HG03103 (cell line): ENCODE results near the gene ADAMTS17.
"Not testable (repeated sequence)": the region's sequence is repeated elsewhere in the genome, so short reads cannot be mapped to it uniquely, and the experiment has no call there.

Experiments used
- ATAC-seq: cut with Tn5 transposase; IDR thresholded peaks from one replicate; pipeline ENCODE4 v1.9.1; 2021; ENCODE audit warnings: low read depth; ENCODE audit not compliant: unreplicated experiment

Gene ADAMTS17

GRCh38 chr15:100096700-100097099, 245.1 kb downstream of the ADAMTS17 start:
- ATAC-seq = no peak

- no peak for ATAC-seq
These were observed 245.6 kb downstream of the ADAMTS17 start for GRCh38 chr15:100096248-100096600.

GRCh38 chr15:100095541-100096247, 246.1 kb downstream of the ADAMTS17 start:
- ATAC-seq = no peak

GRCh38 chr15:100094127-100094510, 247.7 kb downstream of the ADAMTS17 start:
- ATAC-seq = no peak

GRCh38 chr15:100093211-100094126, 248.3 kb downstream of the ADAMTS17 start:
- ATAC-seq = no peak

- no peak for ATAC-seq
These were observed 249.7 kb downstream of the ADAMTS17 start for GRCh38 chr15:100092034-100092433.

- no peak for ATAC-seq
These were observed 251.4 kb downstream of the ADAMTS17 start for GRCh38 chr15:100090411-100090810.

GRCh38 chr15:100084042-100084821, 257.5 kb downstream of the ADAMTS17 start:
- ATAC-seq = not testable (repeated sequence)

- no peak for ATAC-seq
These were observed 258.2 kb downstream of the ADAMTS17 start for GRCh38 chr15:100083572-100083971.

GRCh38 chr15:100082761-100083402, 258.9 kb downstream of the ADAMTS17 start:
- ATAC-seq = no peak

- ATAC-seq = no peak
These were observed 260.3 kb downstream of the ADAMTS17 start for GRCh38 chr15:100081454-100081853.

GRCh38 chr15:100078511-100079220, 263.1 kb downstream of the ADAMTS17 start:
- no peak for ATAC-seq

GRCh38 chr15:100075229-100075628, 266.5 kb downstream of the ADAMTS17 start:
- ATAC-seq = no peak

- no peak for ATAC-seq
These were observed 267.8 kb downstream of the ADAMTS17 start for GRCh38 chr15:100073982-100074381.

- ATAC-seq = not testable (repeated sequence)
These were observed 275.1 kb downstream of the ADAMTS17 start for GRCh38 chr15:100066521-100067280.

- ATAC-seq = no peak
These were observed 279.8 kb downstream of the ADAMTS17 start for GRCh38 chr15:100061944-100062343.

GRCh38 chr15:100060276-100060926, 281.4 kb downstream of the ADAMTS17 start:
- no peak for ATAC-seq

GRCh38 chr15:100059521-100059920, 282.3 kb downstream of the ADAMTS17 start:
- no peak for ATAC-seq

GRCh38 chr15:100059094-100059493, 282.7 kb downstream of the ADAMTS17 start:
- ATAC-seq = no peak
